Dedifferentiated amniotic fluid mesenchymal stem cell (primary cell): ENCODE results near the gene ST6GALNAC6.

Source experiments
- DNase-seq: peaks from one replicate; pipeline ENCODE4 v3.0.0-alpha.2; 2016; ENCODE audit errors: extremely low spot score

The ST6GALNAC6 gene

GRCh38 chr9:127899128-127899943, at the start of gene ST6GALNAC6:
TSS of gene ST6GALNAC6 (minus strand) at chr9:127899603. CDS start at chr9:127897981, 1,622 bp downstream.
- peak; percentile 47 for DNase-seq

- DNase-seq = no peak
Observed at GRCh38 chr9:127947841-127948710, 48.7 kb upstream of the ST6GALNAC6 start.

- no peak for DNase-seq
Observed at GRCh38 chr9:127946728-127947127, 47.3 kb upstream of the ST6GALNAC6 start.

- DNase-seq = no peak
Observed at GRCh38 chr9:127945942-127946341, 46.5 kb upstream of the ST6GALNAC6 start.

- no peak for DNase-seq
Observed at GRCh38 chr9:127945338-127945737, 45.9 kb upstream of the ST6GALNAC6 start.

GRCh38 chr9:127944586-127945218, 45.3 kb upstream of the ST6GALNAC6 start:
- no peak for DNase-seq

GRCh38 chr9:127943731-127944144, 44.3 kb upstream of the ST6GALNAC6 start:
- peak; percentile 32 for DNase-seq

GRCh38 chr9:127943011-127943662, 43.7 kb upstream of the ST6GALNAC6 start:
- DNase-seq = no peak

- DNase-seq = peak; percentile 20
Observed at GRCh38 chr9:127942216-127943010, 43.0 kb upstream of the ST6GALNAC6 start.

GRCh38 chr9:127941961-127942215, 42.5 kb upstream of the ST6GALNAC6 start:
- no peak for DNase-seq

GRCh38 chr9:127941062-127941960, 41.9 kb upstream of the ST6GALNAC6 start:
- DNase-seq = no peak

- no peak for DNase-seq
Observed at GRCh38 chr9:127940593-127940992, 41.2 kb upstream of the ST6GALNAC6 start.

- DNase-seq = no peak
Observed at GRCh38 chr9:127938298-127938690, 38.9 kb upstream of the ST6GALNAC6 start.

GRCh38 chr9:127937388-127938297, 38.2 kb upstream of the ST6GALNAC6 start, which contains the start of gene DPM2:
TSS of gene DPM2 (minus strand) at chr9:127937854. CDS start at chr9:127937820, 34 bp downstream.
- peak; percentile 67 for DNase-seq

GRCh38 chr9:127937056-127937387, 37.6 kb upstream of the ST6GALNAC6 start:
- DNase-seq = no peak

GRCh38 chr9:127936347-127936852, 37.0 kb upstream of the ST6GALNAC6 start:
- no peak for DNase-seq

- DNase-seq = no peak
Observed at GRCh38 chr9:127935765-127936221, 36.4 kb upstream of the ST6GALNAC6 start.

GRCh38 chr9:127934986-127935385, 35.6 kb upstream of the ST6GALNAC6 start:
- DNase-seq = no peak

GRCh38 chr9:127934248-127934647, 34.8 kb upstream of the ST6GALNAC6 start:
- DNase-seq = no peak
